Measurements from ENCODE around the gene SLC2A11. TPM values are rescaled to one million over a fixed set of nuclear protein-coding genes. Genes with fewer than 3 reads are reported as not detected.

Gene SLC2A11
- total and polyA plus RNA-seq, 10 of the 15 experiments (the other 5 are each of a cell fraction or from before 2014, with no cell fraction given): 0.98 to 18.3 (median 8.6) TPM

- TF ChIP-seq PBX3 (IDR thresholded peaks at IDR 0.05; ENCODE audit: insufficient replicate concordance, low read depth, low read length) (peak; percentile 5), ZNF24 (IDR thresholded peaks at IDR 0.05) (no peak), CTCF (IDR thresholded peaks at IDR 0.05 in 2 of 3, conservative IDR thresholded peaks at IDR 0.05 in 1 of 3; ENCODE audit: control insufficient read depth in 2 of 3, extremely low read depth in 1 of 3, insufficient read depth in 1 of 3, low read depth in 3 of 3, low read length in 3 of 3) (no peak), HDGF (IDR thresholded peaks at IDR 0.05) (no peak), RBBP5 (conservative IDR thresholded peaks at IDR 0.05) (no peak), ZBED1 (IDR thresholded peaks at IDR 0.05; ENCODE audit: borderline replicate concordance) (no peak), ZNF622 (IDR thresholded peaks at IDR 0.05) (no peak), IKZF1 (conservative IDR thresholded peaks at IDR 0.05) (no peak), ZBTB4 (CRISPR knock-in tag; IDR thresholded peaks at IDR 0.05) (no peak), RFX5 (IDR thresholded peaks at IDR 0.05; ENCODE audit: low read depth, low read length) (no peak), YBX1 (IDR thresholded peaks at IDR 0.05) (no peak), JUNB (IDR thresholded peaks at IDR 0.05) (peak; percentile 70), KLF5 (IDR thresholded peaks at IDR 0.05; ENCODE audit: partially characterized antibody) (no peak), BCL3 (IDR thresholded peaks at IDR 0.05; ENCODE audit: borderline replicate concordance, insufficient read depth, low read depth, low read length, poor library complexity, severe bottlenecking) (no peak), CREB1 (IDR thresholded peaks at IDR 0.05; ENCODE audit: low read depth) (no peak), NR2F1 (conservative IDR thresholded peaks at IDR 0.05) (no peak), POLR2AphosphoS2 (IDR thresholded peaks at IDR 0.05; ENCODE audit: low read depth, low read length) (no peak), RAD21 (IDR thresholded peaks at IDR 0.05; ENCODE audit: insufficient read depth, low read depth, low read length) (no peak), TCF3 (IDR thresholded peaks at IDR 0.05; ENCODE audit: borderline replicate concordance, insufficient read depth, low read depth, low read length) (peak; percentile 95), E2F8 (IDR thresholded peaks at IDR 0.05; ENCODE audit: low read depth, partially characterized antibody) (no peak), ASH2L (IDR thresholded peaks at IDR 0.05; ENCODE audit: borderline replicate concordance, low read depth) (no peak), BACH1 (IDR thresholded peaks at IDR 0.05; ENCODE audit: borderline replicate concordance) (no peak)
Measured at GRCh38 chr22:23913306-23913660, 55.6 kb downstream of the SLC2A11 start (continued).

All from GM12878 (cell line).